Testis (tissue), 3 donors: ENCODE data around the gene TP73. TPM values are rescaled to one million over a fixed set of nuclear protein-coding genes. Genes with fewer than 3 reads are reported as not detected.
A peak's percentile ranks its signal among the peaks of the same experiment; 100 is the strongest.

Experiments used
- DNase-seq: peaks from one replicate; pipeline ENCODE4 v3.0.0-alpha.2; 2019
- H3K27ac ChIP-seq, 2 donors: fragments of 200-600 bp; sonication (generic); one replicate each; pipeline ENCODE4 v1.5.1; 2019
- H3K27me3 ChIP-seq: fragments of 200-600 bp; sonication (generic); one replicate; pipeline ENCODE4 v1.5.1; 2019
- H3K36me3 ChIP-seq: fragments of 200-600 bp; sonication (generic); one replicate; pipeline ENCODE4 v1.5.1; 2017; ENCODE audit warnings: low read depth; ENCODE audit errors: missing control alignments
- H3K4me1 ChIP-seq: fragments of 200-600 bp; sonication (generic); one replicate; pipeline ENCODE4 v1.5.1; 2019
- H3K4me3 ChIP-seq, 2 donors: fragments of 200-600 bp; sonication (generic); one replicate each; pipeline ENCODE4 v1.5.1; 2017 to 2019
- H3K9me3 ChIP-seq: fragments of 200-600 bp; sonication (generic); one replicate; pipeline ENCODE4 v1.5.1; 2017
- CTCF ChIP-seq, 3 experiments: fragments of 450-650 bp in 2 of 3; fragments of 200-600 bp in 1 of 3; sonication (generic) in 1 of 3; IDR thresholded peaks; one replicate each; pipeline ENCODE4 v1.5.1; 2016 to 2019; ENCODE audit warnings: antibody characterized with exemption in 3 of 3, mild to moderate bottlenecking in 2 of 3, moderate library complexity in 1 of 3
- POLR2A ChIP-seq: fragments of 450-650 bp; IDR thresholded peaks from one replicate; pipeline ENCODE4 v1.6.1; 2017; ENCODE audit warnings: antibody characterized with exemption, mild to moderate bottlenecking, moderate library complexity
- WGBS, 2 donors: methylation state at CpG; one replicate each; pipeline ENCODE4 v1.1.5; 2018; 5-methylcytosine and 5-hydroxymethylcytosine counted together
- intact Hi-C: fragments of 100-400 bp; cut with DNase I; formaldehyde crosslinking; loops from one replicate; pipeline ENCODE4 v1.15.1; 2023; ENCODE audit warnings: low total_unique reads
- polyA plus RNA-seq: library from polyadenylated mRNA; stranded (reverse); fragments of 350-450 nt; fragmentation: Illumina TruSeq; extraction: RNeasy Lipid Tissue Mini Kit (QIAGEN cat#74804); gene quantifications from one replicate; pipeline ENCODE4 v1.2.3, GENCODE V29; 2014; ENCODE audit warnings: low read depth, low replicate concordance; ENCODE audit not compliant: insufficient read depth
- total RNA-seq, 2 donors: library from RNA; depleted of rRNA; stranded (reverse); fragments of >200 nt; gene quantifications; one replicate each; pipeline ENCODE4 v1.2.3, GENCODE V29; 2016

TP73 gene
- total and polyA plus RNA-seq, 3 donors from 2014 or later: 1.3 to 2.2 (median 1.5) TPM

- no peak for DNase-seq
- Histone ChIP-seq H3K27ac (no peak overlapping the region), H3K4me3 (no peak overlapping the region), H3K9me3 (no peaks in the 10 kb centered on the region), H3K4me1 (peaks cover 20% of the 10 kb centered on the region), H3K36me3 (no peaks in the 10 kb centered on the region), H3K27me3 (no peaks in the 10 kb centered on the region)
- intact Hi-C loops: no loop called here
- TF ChIP-seq POLR2A (no peak), CTCF (IDR thresholded peaks at IDR 0.05) (no peak)
- 91 to 94% methylated on average over 17 of the region's 17 CpGs for WGBS, 2 donors
Observed at GRCh38 chr1:3767328-3767925, 115.1 kb downstream of the TP73 start.

- Histone ChIP-seq H3K36me3 (no peaks in the 10 kb centered on the region), H3K27ac (no peak overlapping the region), H3K4me3 (no peak overlapping the region), H3K9me3 (no peaks in the 10 kb centered on the region), H3K4me1 (peaks cover 20% of the 10 kb centered on the region), H3K27me3 (no peaks in the 10 kb centered on the region)
- 83 to 94% methylated on average over 14 to 22 of the region's 22 CpGs for WGBS, 2 donors
- no peak for TF ChIP-seq POLR2A
- no peak for TF ChIP-seq CTCF (IDR thresholded peaks at IDR 0.05)
- DNase-seq: no peak
- intact Hi-C loops: no loop called here
Observed at GRCh38 chr1:3768811-3769390, 116.6 kb downstream of the TP73 start.

- 77 to 88% methylated on average over 5 to 16 of the region's 16 CpGs for WGBS, 2 donors
- Histone ChIP-seq H3K4me1 (peaks cover 28% of the 10 kb centered on the region), H3K27ac (no peak overlapping the region), H3K4me3 (no peak overlapping the region), H3K9me3 (no peaks in the 10 kb centered on the region), H3K36me3 (no peaks in the 10 kb centered on the region), H3K27me3 (no peaks in the 10 kb centered on the region)
- intact Hi-C loops: no loop called here
- TF ChIP-seq POLR2A (no peak), CTCF (IDR thresholded peaks at IDR 0.05) (no peak)
- DNase-seq: no peak
Observed at GRCh38 chr1:3770047-3770765, 117.9 kb downstream of the TP73 start.

- peaks cover 40% of the 10 kb centered on the region for H3K4me1 ChIP-seq
- WGBS, 2 donors: 16 to 26% methylated on average over 20 to 32 of the region's 32 CpGs
Observed at GRCh38 chr1:3771108-3772026, 119.1 kb downstream of the TP73 start.

More at GRCh38 chr1:3771108-3772026, 119.1 kb downstream of the TP73 start:
- peak; percentile 75 for DNase-seq
- no peaks in the 10 kb centered on the region for H3K9me3 ChIP-seq
- no peaks in the 10 kb centered on the region for H3K36me3 ChIP-seq
- TF ChIP-seq POLR2A (no peak), CTCF (IDR thresholded peaks at IDR 0.05) (no peak)
- H3K27ac ChIP-seq: peak overlapping the region; percentile 12 to 60
- peak overlapping the region; percentile 62 to 70 for H3K4me3 ChIP-seq
- intact Hi-C loops: no loop called here
- no peaks in the 10 kb centered on the region for H3K27me3 ChIP-seq
